GM21737 (cell line): ENCODE results near the gene NLRP10.

Source experiments
- ATAC-seq: cut with Tn5 transposase; IDR thresholded peaks from one replicate; pipeline ENCODE4 v1.9.1; 2021; ENCODE audit warnings: mild to moderate bottlenecking, moderate library complexity; ENCODE audit not compliant: unreplicated experiment

NLRP10 gene

DNA sequence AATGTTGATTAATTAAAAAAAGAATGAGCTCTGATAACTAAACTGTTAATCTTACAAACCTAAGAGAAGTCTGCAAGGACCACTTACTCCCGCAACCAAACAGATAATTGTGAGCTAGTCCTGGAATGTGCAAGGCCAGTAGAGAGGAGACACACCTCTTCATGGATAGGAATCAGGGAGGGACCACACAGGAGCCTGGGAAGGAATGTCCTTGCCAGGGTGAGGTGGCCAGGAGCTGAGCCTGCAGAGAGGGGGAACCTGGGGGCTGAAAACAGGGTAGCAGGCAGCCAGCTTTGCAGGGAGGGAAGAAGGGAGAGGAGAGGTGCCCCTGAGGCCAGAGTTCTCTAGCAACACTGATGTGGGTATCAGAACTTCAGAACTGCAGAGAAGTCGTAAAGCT lies 9.4 kb upstream of the NLRP10 start:
- no peak for ATAC-seq

GRCh38 chr11:7973011-7973410 lies 7.8 kb upstream of the NLRP10 start:
- no peak for ATAC-seq

DNA sequence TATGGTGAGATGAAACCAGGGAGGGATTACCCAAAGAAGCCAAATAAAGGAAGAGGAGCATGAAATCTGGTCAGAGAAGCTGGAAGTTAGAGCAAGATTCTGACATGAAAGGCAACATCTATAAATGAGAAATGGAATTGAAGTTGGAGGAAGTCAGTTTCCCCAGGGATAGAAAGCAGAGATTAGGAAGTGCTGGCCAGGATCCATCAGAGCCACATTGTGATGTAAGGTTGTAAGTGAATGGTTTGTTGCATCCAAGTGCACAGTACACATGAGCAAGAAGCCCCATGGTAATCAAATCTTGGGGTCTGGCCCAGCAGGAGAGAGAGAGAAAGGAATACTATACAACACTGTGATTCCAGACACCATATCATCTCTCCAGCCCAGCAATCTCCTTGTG lies 6.6 kb upstream of the NLRP10 start:
- no peak for ATAC-seq

DNA sequence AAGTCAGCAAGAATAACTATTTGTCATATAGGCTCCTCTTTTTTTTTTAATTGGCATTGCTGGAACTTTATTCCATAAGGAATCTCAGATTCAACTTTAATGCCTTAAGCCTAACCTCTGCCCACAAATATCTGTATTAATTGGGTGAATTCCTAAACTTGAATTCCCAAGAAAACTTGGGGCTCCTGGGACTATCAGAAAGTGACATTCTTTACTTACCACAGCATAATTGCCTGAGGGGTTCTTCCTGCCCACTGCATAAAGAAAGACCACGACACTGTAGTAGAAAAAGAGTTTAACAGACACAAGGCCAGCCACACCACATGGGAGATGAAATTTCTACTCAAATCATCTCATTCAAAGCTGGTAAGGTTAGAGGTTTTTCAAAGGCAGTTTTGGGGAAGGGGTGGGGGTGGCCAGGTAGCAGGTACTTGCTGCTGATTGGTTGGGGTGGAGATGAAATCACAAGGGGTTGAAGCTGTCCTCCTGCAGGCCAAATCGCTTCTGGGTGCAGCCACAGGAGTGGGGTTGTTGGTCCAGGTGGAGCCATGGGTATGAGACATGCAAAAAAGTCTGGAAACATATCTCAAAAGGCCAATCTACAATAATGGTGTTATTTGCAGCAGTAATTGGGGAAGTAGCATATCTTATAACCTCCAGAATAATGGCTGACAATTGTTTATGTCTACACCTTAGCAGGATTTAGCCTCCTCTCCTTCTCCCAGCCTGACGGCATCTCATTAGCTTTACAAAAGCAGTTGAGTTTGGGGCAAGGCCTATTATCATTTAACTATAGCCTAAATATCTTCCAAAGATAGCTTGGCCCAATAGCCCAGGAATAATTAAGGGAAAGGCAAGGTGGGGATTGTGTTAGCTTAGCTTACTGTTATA lies 4.8 kb upstream of the NLRP10 start:
- no peak for ATAC-seq

GRCh38 chr11:7968686-7969085 lies 3.4 kb upstream of the NLRP10 start:
- ATAC-seq: no peak

DNA sequence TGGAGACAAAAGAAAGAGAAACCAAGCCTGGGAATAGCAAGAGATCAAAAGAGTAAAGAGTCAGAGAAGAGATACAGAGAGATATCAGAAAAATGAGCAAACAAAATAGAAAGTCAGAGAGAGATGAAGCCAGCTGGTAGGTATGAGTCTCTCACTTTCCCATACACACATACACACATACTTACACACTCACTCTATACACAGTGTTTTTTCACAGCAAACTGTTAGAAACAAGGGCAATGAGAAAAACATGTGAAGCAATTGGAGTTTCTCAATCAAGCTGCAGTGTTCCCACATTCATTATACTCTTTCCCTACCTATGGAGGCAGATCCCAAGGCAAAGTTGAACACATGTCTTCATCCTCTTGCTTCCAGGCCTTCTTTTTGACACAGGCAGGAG lies 2.6 kb upstream of the NLRP10 start:
- no peak for ATAC-seq

- no peak for ATAC-seq
These were observed 1.9 kb upstream of the NLRP10 start for GRCh38 chr11:7967097-7967496.

- no peak for ATAC-seq
These were observed 374 bp downstream of the NLRP10 start for GRCh38 chr11:7964873-7965272.

DNA sequence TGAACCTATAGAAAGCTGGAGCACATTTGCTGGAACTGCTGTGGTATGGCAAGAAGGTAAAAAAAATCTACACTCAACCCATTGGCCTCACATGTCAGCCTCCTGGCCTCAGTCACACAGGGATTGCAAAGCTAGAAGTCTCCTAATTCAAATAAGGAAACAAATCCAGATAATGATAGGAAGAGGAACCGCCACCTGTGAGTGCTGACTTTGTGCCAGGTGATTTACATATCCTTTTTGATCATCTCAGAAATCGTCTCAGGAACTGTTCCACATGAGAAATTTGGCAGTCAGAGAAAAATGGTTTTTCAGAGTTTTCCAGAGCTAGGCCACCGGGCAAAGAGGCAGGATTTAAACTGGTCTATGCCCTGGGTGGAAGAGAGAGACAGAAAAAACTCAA lies 986 bp downstream of the NLRP10 start:
- no peak for ATAC-seq

GRCh38 chr11:7955191-7955590 lies 10.1 kb downstream of the NLRP10 start:
- ATAC-seq: no peak

- ATAC-seq: no peak
These were observed 15.3 kb downstream of the NLRP10 start for GRCh38 chr11:7949934-7950333.

DNA sequence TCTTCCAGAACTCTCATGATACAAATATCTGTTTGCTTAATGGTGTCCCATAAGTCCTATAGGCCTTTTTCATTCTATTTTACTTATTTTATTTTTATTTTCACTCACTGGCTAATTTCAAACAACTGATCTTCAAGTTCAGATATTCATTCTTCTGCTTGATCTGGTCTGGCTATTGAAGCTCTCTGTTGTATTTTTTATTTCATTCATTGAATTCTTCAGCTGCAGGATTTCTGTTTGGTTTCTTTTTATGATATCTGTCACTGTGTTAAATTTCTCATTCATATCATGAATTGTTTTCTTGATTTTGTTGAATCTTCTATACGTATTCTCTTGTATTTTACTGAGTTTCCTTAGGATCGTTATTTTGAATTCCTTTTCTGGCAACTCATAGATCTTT lies 21.1 kb downstream of the NLRP10 start:
- no peak for ATAC-seq

- no peak for ATAC-seq
These were observed 23.6 kb downstream of the NLRP10 start, which contains the start of gene OR10A3 for GRCh38 chr11:7941608-7942007. Gene OR10A3, minus strand, starts transcription at chr11:7941708. Its CDS starts 2,188 bp downstream, at chr11:7939520.

DNA sequence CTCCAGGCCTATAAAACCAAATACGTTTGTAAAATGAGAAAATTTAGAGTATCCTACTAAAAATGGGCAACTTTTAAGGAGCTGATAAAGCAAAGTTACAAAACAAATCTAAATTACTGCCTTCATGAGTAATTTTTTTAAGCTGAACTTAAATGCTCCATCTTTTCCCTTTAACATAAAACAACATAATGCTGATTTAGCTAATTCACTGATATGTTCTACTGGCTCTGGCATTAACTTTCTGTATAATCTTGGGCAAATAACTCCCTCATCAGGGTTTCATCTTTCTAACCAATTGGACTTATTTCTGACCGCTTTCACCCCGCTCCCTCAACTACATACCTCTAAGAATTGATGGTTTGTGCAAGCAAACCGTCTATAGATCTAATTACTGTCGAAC lies 24.1 kb downstream of the NLRP10 start:
- ATAC-seq: no peak

- ATAC-seq: no peak
These were observed 28.6 kb downstream of the NLRP10 start for GRCh38 chr11:7936615-7937014.

DNA sequence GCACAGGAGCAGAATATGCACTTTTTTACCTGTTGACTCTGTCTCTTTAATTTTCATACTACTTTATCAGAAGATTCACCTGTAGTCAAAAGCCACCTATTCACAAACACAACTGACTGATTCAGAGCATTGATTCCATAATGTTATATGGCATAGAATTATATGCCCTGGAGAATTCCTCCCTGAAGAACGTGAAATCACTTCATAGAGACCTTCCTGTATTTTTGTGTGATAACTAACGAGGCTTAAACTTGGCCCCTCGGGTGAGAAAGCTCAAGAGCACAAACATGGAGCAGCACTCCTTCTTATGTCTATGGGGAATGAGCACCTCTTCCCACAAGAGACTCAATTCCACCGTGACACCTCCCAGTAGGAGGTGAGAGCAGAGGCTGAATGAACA lies 34.1 kb downstream of the NLRP10 start, which contains the start of gene OR10A6:
TSS of gene OR10A6 (minus strand) at position 101 of the 400 bp plus-strand sequence. CDS start 2,606 bp downstream, outside the sequence.
- no peak for ATAC-seq

DNA sequence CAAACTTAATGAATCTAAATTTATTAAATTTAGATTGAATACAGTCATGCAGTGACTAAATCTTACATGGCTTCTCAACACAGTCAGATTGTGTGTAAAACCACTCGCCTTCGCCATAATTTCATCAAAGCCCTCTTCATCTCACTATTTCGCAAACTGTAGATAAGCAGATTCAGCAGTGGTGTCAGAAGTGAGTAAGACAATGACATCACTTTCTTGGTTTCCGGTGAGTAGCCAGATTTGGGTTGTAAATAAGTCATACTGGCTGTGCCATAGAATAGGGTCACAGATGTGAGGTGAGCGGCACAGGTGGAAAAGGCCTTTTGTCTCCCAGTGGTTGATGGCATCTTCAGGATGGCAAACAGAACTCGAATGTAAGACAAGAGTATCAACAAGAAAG lies 37.6 kb downstream of the NLRP10 start:
- ATAC-seq: no peak

- no peak for ATAC-seq
These were observed 40.7 kb downstream of the NLRP10 start for GRCh38 chr11:7924536-7924935.

GRCh38 chr11:7918141-7918540 lies 47.1 kb downstream of the NLRP10 start:
- no peak for ATAC-seq
